ENCODE results near the gene HAGHL. TPM values are rescaled to one million over a fixed set of nuclear protein-coding genes. Genes with fewer than 3 reads are reported as not detected.

Gene HAGHL
- total and polyA plus RNA-seq, 7 experiments from 2014 or later: 0.72 to 14.6 (median 9.4) TPM

- ChIA-PET POLR2A (interaction anchor here (0.6 to 1.7 kb wide), 7 partner anchors 19 to 74 kb away, joined by 3 to 7 read pairs (median 4); partner anchors contain the start of genes CHTF18 and WDR24), CTCF (interaction anchor here (0.7 kb wide), 1 partner anchor 18 kb away, joined by 3 read pairs; no protein-coding TSS in a partner anchor)
- peaks cover 0 to 17% (median 12%) of the 10 kb centered on the region in 7 donors for H3K4me1 Mint-ChIP-seq
- peak; percentile 67 to 97 (median 82) for DNase-seq
- Histone ChIP-seq H3K36me3 (ENCODE audit: control insufficient read depth in 2 of 3, insufficient read depth in 3 of 3, low read length in 3 of 3) (no peaks in the 10 kb centered on the region), H3K4me3 (ENCODE audit: low read length) (peak within 1 kb of the TSS; percentile 30), H3K4me1 (ENCODE audit: control insufficient read depth in 2 of 2, insufficient read depth in 2 of 2, low read length in 2 of 2) (peaks cover 5 to 7% of the 10 kb centered on the region in 2 donors), H3K9me3 (ENCODE audit: control insufficient read depth in 2 of 3, low read length in 3 of 3) (no peaks in the 10 kb centered on the region), H3K27ac (ENCODE audit: low read depth, low read length) (no peak within 1 kb of the TSS), H3K27me3 (ENCODE audit: control insufficient read depth in 2 of 2, insufficient read depth in 2 of 2, low read length in 2 of 2) (peaks cover 0 to 4% of the 10 kb centered on the region in 2 donors)
- no peaks in the 10 kb centered on the region for H3K36me3 Mint-ChIP-seq
- H3K27ac Mint-ChIP-seq: peak within 1 kb of the TSS in 1 of 9 donors; percentile 11
- H3K27me3 Mint-ChIP-seq: peaks cover 0 to 28% (median 5%) of the 10 kb centered on the region in 5 donors
- H3K4me3 Mint-ChIP-seq: peak within 1 kb of the TSS in 9 of 10 donors; percentile 27 to 81 (median 61)
- H3K9me3 Mint-ChIP-seq: no peaks in the 10 kb centered on the region
- peak; percentile 95 for ATAC-seq
- intact Hi-C loops (cut with micrococcal nuclease): loop anchor here in 1 of 2 donors (1.0 to 10.0 kb wide), 4 partner anchors 12 to 260 kb away; partner anchors contain the start of genes HAGHL and LMF1
Observed at GRCh38 chr16:714558-715476, 12.1 kb upstream of the HAGHL start, which contains the start of gene METRN. TSS of gene METRN (plus strand) at chr16:715118. CDS start at chr16:715290, 172 bp downstream.

- Histone ChIP-seq H3K27ac (ENCODE audit: low read depth, low read length) (no peak overlapping the region), H3K4me3 (ENCODE audit: low read length) (peak overlapping the region; percentile 30), H3K36me3 (ENCODE audit: control insufficient read depth in 2 of 3, insufficient read depth in 3 of 3, low read length in 3 of 3) (no peaks in the 10 kb centered on the region), H3K4me1 (ENCODE audit: control insufficient read depth in 2 of 2, insufficient read depth in 2 of 2, low read length in 2 of 2) (peaks cover 13% of the 10 kb centered on the region in 2 donors), H3K9me3 (ENCODE audit: control insufficient read depth in 2 of 3, low read length in 3 of 3) (no peaks in the 10 kb centered on the region), H3K27me3 (ENCODE audit: control insufficient read depth in 2 of 2, insufficient read depth in 2 of 2, low read length in 2 of 2) (peaks cover 0 to 4% of the 10 kb centered on the region in 2 donors)
- intact Hi-C loops (cut with micrococcal nuclease): loop anchor here in 1 of 2 donors (1.0 to 10.0 kb wide), 3 partner anchors 12 to 259 kb away; partner anchors contain the start of genes HAGHL and LMF1
- H3K27ac Mint-ChIP-seq: no peak overlapping the region
- ChIA-PET CTCF (interaction anchor here (0.6 to 0.7 kb wide), 2 partner anchors 17 to 21 kb away, joined by 3 read pairs; no protein-coding TSS in a partner anchor), POLR2A (interaction anchor here (0.6 to 1.5 kb wide), 8 partner anchors 12 to 1499 kb away, joined by 3 to 7 read pairs (median 3); partner anchors contain the start of genes CIAO3, HAGHL, PGP and WDR24)
- H3K27me3 Mint-ChIP-seq: peaks cover 0 to 31% (median 4%) of the 10 kb centered on the region in 5 donors
- peaks cover 0 to 24% (median 17%) of the 10 kb centered on the region in 7 donors for H3K4me1 Mint-ChIP-seq
- ATAC-seq (peak; percentile 2), DNase-seq (peak in 1 of 9 donors; percentile 53)
- H3K36me3 Mint-ChIP-seq: no peaks in the 10 kb centered on the region
- peak overlapping the region in 9 of 10 donors; percentile 27 to 81 (median 61) for H3K4me3 Mint-ChIP-seq
- H3K9me3 Mint-ChIP-seq: no peaks in the 10 kb centered on the region
Observed at GRCh38 chr16:715477-716199, 11.3 kb upstream of the HAGHL start.

- H3K9me3 Mint-ChIP-seq: no peaks in the 10 kb centered on the region
Observed at GRCh38 chr16:716200-716568, 10.7 kb upstream of the HAGHL start.

GRCh38 chr16:716768-717325, 10.1 kb upstream of the HAGHL start:
- intact Hi-C loops (cut with micrococcal nuclease): loop anchor here in 1 of 2 donors (10.0 kb wide), 1 partner anchor 258 kb away; the partner anchor contains the start of gene LMF1
- ChIA-PET CTCF (interaction anchor here (0.9 kb wide), 3 partner anchors 9 to 68 kb away, joined by 3 read pairs; partner anchors contain the start of gene CCDC78), POLR2A (interaction anchor here (0.6 to 1.5 kb wide), 4 partner anchors 13 to 1498 kb away, joined by 3 to 7 read pairs (median 4); partner anchors contain the start of gene PGP)
- H3K27me3 Mint-ChIP-seq: peaks cover 0 to 31% (median 4%) of the 10 kb centered on the region in 5 donors
- Histone ChIP-seq H3K9me3 (ENCODE audit: control insufficient read depth in 2 of 3, low read length in 3 of 3) (no peaks in the 10 kb centered on the region), H3K36me3 (ENCODE audit: control insufficient read depth in 2 of 3, insufficient read depth in 3 of 3, low read length in 3 of 3) (no peaks in the 10 kb centered on the region), H3K4me1 (ENCODE audit: control insufficient read depth in 2 of 2, insufficient read depth in 2 of 2, low read length in 2 of 2) (peaks cover 17 to 20% of the 10 kb centered on the region in 2 donors), H3K4me3 (ENCODE audit: low read length) (no peak overlapping the region), H3K27me3 (ENCODE audit: control insufficient read depth in 2 of 2, insufficient read depth in 2 of 2, low read length in 2 of 2) (no peaks in the 10 kb centered on the region), H3K27ac (ENCODE audit: low read depth, low read length) (no peak overlapping the region)
- H3K4me3 Mint-ChIP-seq: peak overlapping the region in 5 of 10 donors; percentile 44 to 70 (median 51)
- H3K9me3 Mint-ChIP-seq: no peaks in the 10 kb centered on the region
- no peaks in the 10 kb centered on the region for H3K36me3 Mint-ChIP-seq
- DNase-seq (no peak), ATAC-seq (no peak)
- H3K4me1 Mint-ChIP-seq: peaks cover 0 to 24% (median 17%) of the 10 kb centered on the region in 7 donors
- H3K27ac Mint-ChIP-seq: no peak overlapping the region

More at GRCh38 chr16:716200-716568, 10.7 kb upstream of the HAGHL start:
- peaks cover 0 to 3% of the 10 kb centered on the region in 2 donors for H3K27me3 ChIP-seq (ENCODE audit: control insufficient read depth in 2 of 2, insufficient read depth in 2 of 2, low read length in 2 of 2)
- ChIA-PET CTCF (interaction anchor here (0.6 to 0.9 kb wide), 2 partner anchors 20 to 68 kb away, joined by 3 read pairs; no protein-coding TSS in a partner anchor), POLR2A (interaction anchor here (0.9 to 1.5 kb wide), 6 partner anchors 11 to 1499 kb away, joined by 3 to 7 read pairs (median 4); partner anchors contain the start of genes CIAO3, HAGHL, PGP and WDR24)
- no peak for DNase-seq
- Mint-ChIP-seq H3K4me1 (peaks cover 0 to 24% (median 17%) of the 10 kb centered on the region in 7 donors), H3K4me3 (peak overlapping the region; percentile 27 to 81 (median 56)), H3K36me3 (no peaks in the 10 kb centered on the region), H3K27ac (peak overlapping the region in 1 of 9 donors; percentile 82), H3K27me3 (peaks cover 0 to 31% (median 4%) of the 10 kb centered on the region in 5 donors)
- no peak overlapping the region for H3K27ac ChIP-seq (ENCODE audit: low read depth, low read length)
- H3K4me1 ChIP-seq (ENCODE audit: control insufficient read depth in 2 of 2, insufficient read depth in 2 of 2, low read length in 2 of 2): peaks cover 13 to 16% of the 10 kb centered on the region in 2 donors
- intact Hi-C loops (cut with micrococcal nuclease): loop anchor here in 1 of 2 donors (10.0 kb wide), 1 partner anchor 259 kb away; the partner anchor contains the start of gene LMF1
- no peak for ATAC-seq
- no peak overlapping the region for H3K4me3 ChIP-seq (ENCODE audit: low read length)
- no peaks in the 10 kb centered on the region for H3K36me3 ChIP-seq (ENCODE audit: control insufficient read depth in 2 of 3, insufficient read depth in 3 of 3, low read length in 3 of 3)
- no peaks in the 10 kb centered on the region for H3K9me3 ChIP-seq (ENCODE audit: control insufficient read depth in 2 of 3, low read length in 3 of 3)

GRCh38 chr16:717450-718245, 9.3 kb upstream of the HAGHL start:
- H3K4me3 ChIP-seq (ENCODE audit: low read length): no peak overlapping the region
- peaks cover 0 to 30% (median 3%) of the 10 kb centered on the region in 5 donors for H3K27me3 Mint-ChIP-seq
- intact Hi-C loops (cut with micrococcal nuclease): loop anchor here in 1 of 2 donors (10.0 kb wide), 1 partner anchor 257 kb away; the partner anchor contains the start of gene LMF1
- H3K9me3 ChIP-seq (ENCODE audit: control insufficient read depth in 2 of 3, low read length in 3 of 3): no peaks in the 10 kb centered on the region
- H3K4me3 Mint-ChIP-seq: no peak overlapping the region
- POLR2A ChIA-PET: interaction anchor here (0.6 kb wide), 2 partner anchors 12 kb away, joined by 3 read pairs; no protein-coding TSS in a partner anchor
- DNase-seq: no peak
- CTCF ChIA-PET: interaction anchor here (0.9 kb wide), 2 partner anchors 8 to 15 kb away, joined by 3 read pairs; partner anchors contain the start of gene CCDC78
- no peaks in the 10 kb centered on the region for H3K27me3 ChIP-seq (ENCODE audit: control insufficient read depth in 2 of 2, insufficient read depth in 2 of 2, low read length in 2 of 2)
- peaks cover 17 to 25% of the 10 kb centered on the region in 2 donors for H3K4me1 ChIP-seq (ENCODE audit: control insufficient read depth in 2 of 2, insufficient read depth in 2 of 2, low read length in 2 of 2)
- ATAC-seq: no peak
- no peaks in the 10 kb centered on the region for H3K36me3 Mint-ChIP-seq
- H3K9me3 Mint-ChIP-seq: no peaks in the 10 kb centered on the region
- no peak overlapping the region for H3K27ac ChIP-seq (ENCODE audit: low read depth, low read length)
- no peak overlapping the region for H3K27ac Mint-ChIP-seq
- H3K36me3 ChIP-seq (ENCODE audit: control insufficient read depth in 2 of 3, insufficient read depth in 3 of 3, low read length in 3 of 3): no peaks in the 10 kb centered on the region
- peaks cover 0 to 27% (median 18%) of the 10 kb centered on the region in 7 donors for H3K4me1 Mint-ChIP-seq

All from naive thymus-derived CD4-positive, alpha-beta T cell (primary cell).